ENCODE measurements around the gene APOL1. TPM values are rescaled to one million over a fixed set of nuclear protein-coding genes. Genes with fewer than 3 reads are reported as not detected.

Gene APOL1
- total RNA-seq, 1 experiment from 2014 or later: 16.0 TPM

DNA sequence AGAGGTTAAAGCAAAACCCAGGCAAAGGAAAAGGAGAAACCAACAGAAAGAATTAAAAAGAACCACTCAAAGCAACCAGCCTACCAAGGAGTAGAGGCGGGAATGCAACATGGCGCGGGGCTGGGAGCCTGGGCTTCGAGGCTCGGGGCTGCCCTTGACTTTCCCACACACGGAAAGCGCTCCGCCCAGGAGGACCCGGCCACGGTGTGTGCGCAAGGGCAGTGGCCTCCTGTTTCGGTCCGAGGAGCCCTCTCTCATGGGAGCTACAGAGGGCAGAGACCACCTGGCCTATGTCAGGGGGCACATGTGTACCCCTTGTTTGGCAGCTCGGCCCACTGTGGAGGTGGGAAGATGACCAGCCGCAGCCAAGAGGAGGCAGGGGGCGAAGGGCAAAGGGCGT is 55.9 kb downstream of the APOL1 start:
- BruUV-seq (replicated peaks): no TSS peak
- ChIA-PET POLR2A (no interaction called here), CTCF (no interaction called here)
- ATAC-seq: no peak
- Histone ChIP-seq H3K27me3 (ENCODE audit: control insufficient read depth, insufficient read depth, low read length) (no peaks in the 10 kb centered on the region), H3K36me3 (ENCODE audit: control insufficient read depth, insufficient read depth, low read length) (peaks cover 18% of the 10 kb centered on the region), H3K4me1 (ENCODE audit: control insufficient read depth, insufficient read depth, low read length) (0 out of 2 replicates have a peak, but pooled peaks cover 3% of the 10 kb centered on the region), H3K27ac (ENCODE audit: low read length) (no peak overlapping the region), H3K4me3 (ENCODE audit: low read depth in 2 of 2, low read length in 2 of 2) (no peak overlapping the region), H3K9me3 (ENCODE audit: control insufficient read depth, insufficient read depth, low read depth, low read length) (no peaks in the 10 kb centered on the region)
- in situ Hi-C loops (cut with HindIII; ENCODE audit: low pct_unique_long_range_greater_than_20kb, low sequenced_read_pairs): no loop called here
- TF ChIP-seq, protein P1, sequence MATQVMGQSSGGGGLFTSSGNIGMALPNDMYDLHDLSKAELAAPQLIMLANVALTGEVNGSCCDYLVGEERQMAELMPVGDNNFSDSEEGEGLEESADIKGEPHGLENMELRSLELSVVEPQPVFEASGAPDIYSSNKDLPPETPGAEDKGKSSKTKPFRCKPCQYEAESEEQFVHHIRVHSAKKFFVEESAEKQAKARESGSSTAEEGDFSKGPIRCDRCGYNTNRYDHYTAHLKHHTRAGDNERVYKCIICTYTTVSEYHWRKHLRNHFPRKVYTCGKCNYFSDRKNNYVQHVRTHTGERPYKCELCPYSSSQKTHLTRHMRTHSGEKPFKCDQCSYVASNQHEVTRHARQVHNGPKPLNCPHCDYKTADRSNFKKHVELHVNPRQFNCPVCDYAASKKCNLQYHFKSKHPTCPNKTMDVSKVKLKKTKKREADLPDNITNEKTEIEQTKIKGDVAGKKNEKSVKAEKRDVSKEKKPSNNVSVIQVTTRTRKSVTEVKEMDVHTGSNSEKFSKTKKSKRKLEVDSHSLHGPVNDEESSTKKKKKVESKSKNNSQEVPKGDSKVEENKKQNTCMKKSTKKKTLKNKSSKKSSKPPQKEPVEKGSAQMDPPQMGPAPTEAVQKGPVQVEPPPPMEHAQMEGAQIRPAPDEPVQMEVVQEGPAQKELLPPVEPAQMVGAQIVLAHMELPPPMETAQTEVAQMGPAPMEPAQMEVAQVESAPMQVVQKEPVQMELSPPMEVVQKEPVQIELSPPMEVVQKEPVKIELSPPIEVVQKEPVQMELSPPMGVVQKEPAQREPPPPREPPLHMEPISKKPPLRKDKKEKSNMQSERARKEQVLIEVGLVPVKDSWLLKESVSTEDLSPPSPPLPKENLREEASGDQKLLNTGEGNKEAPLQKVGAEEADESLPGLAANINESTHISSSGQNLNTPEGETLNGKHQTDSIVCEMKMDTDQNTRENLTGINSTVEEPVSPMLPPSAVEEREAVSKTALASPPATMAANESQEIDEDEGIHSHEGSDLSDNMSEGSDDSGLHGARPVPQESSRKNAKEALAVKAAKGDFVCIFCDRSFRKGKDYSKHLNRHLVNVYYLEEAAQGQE (IDR thresholded peaks at IDR 0.05; ENCODE audit: insufficient read depth in 1 of 2, low read depth in 2 of 2, low read length in 1 of 2): no peak
- TF ChIP-seq, protein P2, sequence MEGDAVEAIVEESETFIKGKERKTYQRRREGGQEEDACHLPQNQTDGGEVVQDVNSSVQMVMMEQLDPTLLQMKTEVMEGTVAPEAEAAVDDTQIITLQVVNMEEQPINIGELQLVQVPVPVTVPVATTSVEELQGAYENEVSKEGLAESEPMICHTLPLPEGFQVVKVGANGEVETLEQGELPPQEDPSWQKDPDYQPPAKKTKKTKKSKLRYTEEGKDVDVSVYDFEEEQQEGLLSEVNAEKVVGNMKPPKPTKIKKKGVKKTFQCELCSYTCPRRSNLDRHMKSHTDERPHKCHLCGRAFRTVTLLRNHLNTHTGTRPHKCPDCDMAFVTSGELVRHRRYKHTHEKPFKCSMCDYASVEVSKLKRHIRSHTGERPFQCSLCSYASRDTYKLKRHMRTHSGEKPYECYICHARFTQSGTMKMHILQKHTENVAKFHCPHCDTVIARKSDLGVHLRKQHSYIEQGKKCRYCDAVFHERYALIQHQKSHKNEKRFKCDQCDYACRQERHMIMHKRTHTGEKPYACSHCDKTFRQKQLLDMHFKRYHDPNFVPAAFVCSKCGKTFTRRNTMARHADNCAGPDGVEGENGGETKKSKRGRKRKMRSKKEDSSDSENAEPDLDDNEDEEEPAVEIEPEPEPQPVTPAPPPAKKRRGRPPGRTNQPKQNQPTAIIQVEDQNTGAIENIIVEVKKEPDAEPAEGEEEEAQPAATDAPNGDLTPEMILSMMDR (IDR thresholded peaks at IDR 0.05): no peak
- no peak for TF ChIP-seq SIN3A (IDR thresholded peaks at IDR 0.05; ENCODE audit: borderline replicate concordance, insufficient read depth, low read depth, low read length)
- TF ChIP-seq POLR2AphosphoS5 (IDR thresholded peaks at IDR 0.05; ENCODE audit: low read depth, low read length): peak; percentile 47
- DNase-seq (ENCODE audit: low read depth, low spot score): no peak
- intact Hi-C loops (cut with micrococcal nuclease; ENCODE audit: unreplicated experiment): no loop called here

DNA sequence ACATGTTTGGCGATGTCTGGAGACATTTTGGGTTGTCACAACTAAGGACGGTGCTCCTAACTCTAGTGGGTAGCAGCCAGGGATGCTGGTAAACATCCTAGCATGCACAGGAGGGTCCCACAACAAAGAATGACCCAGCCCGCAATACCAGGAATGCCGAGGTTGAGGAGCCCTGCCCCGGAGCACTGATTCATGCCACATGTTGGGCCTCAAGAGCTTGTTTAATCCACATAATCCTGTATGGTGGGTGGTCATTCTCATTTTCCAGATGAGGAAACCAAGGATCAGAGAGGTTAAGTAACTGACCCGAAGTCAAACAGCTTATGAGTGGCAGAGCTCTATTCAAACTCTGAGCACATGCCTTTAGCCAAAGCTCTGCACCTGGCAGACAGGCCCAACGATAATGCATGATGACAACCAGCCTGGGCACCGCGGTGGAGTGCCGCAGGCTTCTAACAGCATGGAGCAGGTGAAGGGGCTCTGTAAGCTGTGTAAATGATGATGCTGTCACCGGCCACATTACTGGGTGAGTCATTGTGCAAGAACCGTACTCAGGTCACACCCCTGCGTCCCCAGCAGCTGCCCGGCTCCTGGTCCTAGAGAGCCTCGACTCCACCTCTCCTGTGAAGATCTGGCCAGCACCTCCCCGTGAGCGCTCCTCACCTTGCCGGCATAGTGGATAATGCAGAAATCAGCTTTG is 58.6 kb downstream of the APOL1 start:
- H3K4me1 ChIP-seq (ENCODE audit: control insufficient read depth, insufficient read depth, low read length): no peaks in the 10 kb centered on the region
- H3K27ac ChIP-seq (ENCODE audit: low read length): no peak overlapping the region
- intact Hi-C loops (cut with micrococcal nuclease; ENCODE audit: unreplicated experiment): no loop called here
- in situ Hi-C loops (cut with HindIII; ENCODE audit: low pct_unique_long_range_greater_than_20kb, low sequenced_read_pairs): no loop called here
- H3K4me3 ChIP-seq (ENCODE audit: low read depth in 2 of 2, low read length in 2 of 2): no peak overlapping the region
- no TSS peak for BruUV-seq (replicated peaks)
- peaks cover 22% of the 10 kb centered on the region for H3K36me3 ChIP-seq (ENCODE audit: control insufficient read depth, insufficient read depth, low read length)
- 0 out of 2 replicates have a peak, but pooled peaks have one; percentile 29 for TF ChIP-seq POLR2AphosphoS5 (IDR thresholded peaks at IDR 0.05; ENCODE audit: low read depth, low read length)
- no peak for TF ChIP-seq TCF7L2 (IDR thresholded peaks at IDR 0.05; ENCODE audit: low read depth, low read length)
- no peaks in the 10 kb centered on the region for H3K9me3 ChIP-seq (ENCODE audit: control insufficient read depth, insufficient read depth, low read depth, low read length)
- ATAC-seq: peak; percentile 37; the same call in 1 of the 2 replicates
- POLR2A ChIA-PET: no interaction called here
- CTCF ChIA-PET: no interaction called here
- no peak for DNase-seq (ENCODE audit: low read depth, low spot score)
- H3K27me3 ChIP-seq (ENCODE audit: control insufficient read depth, insufficient read depth, low read length): no peaks in the 10 kb centered on the region

- peaks cover 19% of the 10 kb centered on the region for H3K36me3 ChIP-seq (ENCODE audit: control insufficient read depth, insufficient read depth, low read length)
- in situ Hi-C loops (cut with HindIII; ENCODE audit: low pct_unique_long_range_greater_than_20kb, low sequenced_read_pairs) (no loop called here), intact Hi-C loops (cut with micrococcal nuclease; ENCODE audit: unreplicated experiment) (no loop called here)
- H3K4me3 ChIP-seq (ENCODE audit: low read depth in 2 of 2, low read length in 2 of 2): no peak overlapping the region
- ATAC-seq (no peak), DNase-seq (ENCODE audit: low read depth, low spot score) (no peak)
- ChIA-PET CTCF (no interaction called here), POLR2A (no interaction called here)
- H3K27me3 ChIP-seq (ENCODE audit: control insufficient read depth, insufficient read depth, low read length): no peaks in the 10 kb centered on the region
- BruUV-seq (replicated peaks): no TSS peak
- H3K27ac ChIP-seq (ENCODE audit: low read length): 0 out of 2 replicates have a peak overlapping the region, but pooled peaks have one; percentile 17
- H3K9me3 ChIP-seq (ENCODE audit: control insufficient read depth, insufficient read depth, low read depth, low read length): no peaks in the 10 kb centered on the region
- H3K4me1 ChIP-seq (ENCODE audit: control insufficient read depth, insufficient read depth, low read length): no peaks in the 10 kb centered on the region
- TF ChIP-seq SIN3A (IDR thresholded peaks at IDR 0.05; ENCODE audit: borderline replicate concordance, insufficient read depth, low read depth, low read length): no peak
- TF ChIP-seq, protein P1 (IDR thresholded peaks at IDR 0.05; ENCODE audit: insufficient read depth in 1 of 2, low read depth in 2 of 2, low read length in 1 of 2): no peak
- TF ChIP-seq POLR2AphosphoS5 (IDR thresholded peaks at IDR 0.05; ENCODE audit: low read depth, low read length): no peak
- TF ChIP-seq, protein P2 (IDR thresholded peaks at IDR 0.05): no peak
- TF ChIP-seq TCF7L2 (IDR thresholded peaks at IDR 0.05; ENCODE audit: low read depth, low read length): no peak
These were observed 62.4 kb downstream of the APOL1 start for GRCh38 chr22:36315325-36315724.

Data from Panc1 (cell line).